Fibroblast of peridontal ligament (primary cell): ENCODE measurements around the gene TBC1D9.
A peak's percentile ranks its signal among the peaks of the same experiment; 100 is the strongest.

Source experiments
- DNase-seq: peaks from one replicate; pipeline ENCODE4 v3.0.0-alpha.2; 2010; ENCODE audit errors: extremely low read depth

TBC1D9 gene

DNA sequence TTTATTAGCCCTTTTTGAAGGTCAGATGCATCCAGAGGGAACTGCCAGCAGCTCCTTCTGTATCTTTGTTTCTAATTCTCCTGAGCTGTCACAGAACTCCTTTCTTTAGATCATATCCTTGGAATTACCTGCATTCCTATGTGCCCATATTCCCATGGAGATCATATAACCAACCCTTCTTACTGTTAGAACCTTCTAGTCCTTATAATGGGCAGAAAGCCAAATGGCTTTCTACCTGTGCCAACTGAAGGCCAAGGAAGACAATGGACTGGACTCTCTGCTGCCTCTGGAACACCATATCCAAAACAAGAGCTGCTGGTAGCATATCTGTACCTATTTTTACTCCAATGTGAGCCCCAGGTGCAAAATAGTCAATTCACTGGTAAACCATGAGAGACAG, 60.7 kb downstream of the TBC1D9 start:
- DNase-seq = no peak

DNA sequence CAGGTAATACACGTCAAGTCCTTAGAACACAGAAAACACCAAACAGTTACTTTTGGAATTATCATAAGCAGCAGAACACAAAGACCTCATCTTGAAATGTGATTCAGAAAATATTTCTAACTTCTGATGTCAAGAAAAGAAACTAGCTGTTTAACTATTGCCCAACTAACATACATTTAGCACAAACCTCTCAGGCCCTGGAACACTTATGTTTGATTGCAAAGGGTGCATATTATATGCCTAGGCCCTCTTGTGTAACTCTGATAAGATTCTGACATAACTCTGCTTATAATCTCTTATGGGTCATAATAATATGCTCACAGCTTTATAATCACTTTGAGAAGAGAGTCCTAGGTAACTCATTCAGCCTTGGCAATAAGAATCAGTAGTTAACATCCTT, 62.6 kb downstream of the TBC1D9 start:
- peak; percentile 38 for DNase-seq

DNA sequence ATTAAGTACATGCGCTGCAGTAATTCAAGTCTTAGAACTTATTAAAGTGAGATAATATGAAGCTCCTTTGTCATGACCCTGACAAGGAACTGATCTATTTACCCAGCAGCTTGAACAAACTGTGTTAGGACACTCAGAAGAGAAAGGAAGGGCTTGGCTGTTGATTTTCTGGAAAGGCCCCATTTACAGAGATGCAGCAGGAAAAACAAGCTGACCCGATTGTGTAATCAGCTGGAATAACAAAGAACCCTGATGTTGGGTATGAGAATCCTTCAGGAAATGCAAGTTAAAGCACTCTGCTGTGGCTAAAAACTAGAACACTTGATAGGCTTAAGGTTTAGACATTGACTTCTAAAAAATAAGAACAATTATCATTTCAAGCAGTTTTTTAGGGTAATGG, 64.8 kb downstream of the TBC1D9 start:
- peak; percentile 74 for DNase-seq

DNA sequence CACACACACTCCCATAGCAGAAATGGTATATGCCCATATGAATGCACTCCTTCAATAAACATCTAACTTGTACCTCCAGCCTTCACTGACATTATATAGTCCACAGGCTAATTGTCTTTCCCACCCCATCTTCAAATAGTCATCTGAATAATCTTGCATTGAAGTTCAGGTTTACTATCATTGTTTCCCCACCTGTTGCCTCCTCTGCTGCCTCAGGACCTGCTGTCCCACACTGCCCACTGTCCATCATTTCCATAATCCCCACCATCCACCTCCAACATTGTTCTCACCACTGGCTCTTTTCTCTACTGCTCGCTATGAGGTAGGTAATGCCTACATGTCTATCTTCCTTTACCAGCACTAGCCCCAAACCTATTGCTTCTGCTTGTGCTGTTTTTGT, 66.1 kb downstream of the TBC1D9 start:
- no peak for DNase-seq

DNA sequence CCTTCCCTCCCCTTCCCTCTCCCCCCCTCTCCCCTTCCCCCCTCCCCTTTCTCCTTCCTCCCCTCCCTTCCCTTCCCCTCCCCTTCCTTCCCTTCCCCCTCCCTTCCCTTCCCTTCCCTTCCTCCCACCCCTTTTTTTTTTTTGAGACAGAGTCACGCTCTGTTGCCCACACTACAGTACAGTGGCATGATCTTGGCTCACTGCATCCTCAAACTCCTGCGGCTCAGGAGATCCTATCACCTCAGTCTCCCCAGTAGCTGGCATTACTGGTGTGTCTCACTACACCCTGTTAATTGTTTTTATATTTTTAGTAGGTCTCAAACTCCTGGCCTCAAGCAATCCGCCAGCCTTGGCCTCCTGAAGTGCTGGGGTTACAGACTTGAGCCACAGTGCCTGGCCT, 66.6 kb downstream of the TBC1D9 start:
- no peak for DNase-seq

DNA sequence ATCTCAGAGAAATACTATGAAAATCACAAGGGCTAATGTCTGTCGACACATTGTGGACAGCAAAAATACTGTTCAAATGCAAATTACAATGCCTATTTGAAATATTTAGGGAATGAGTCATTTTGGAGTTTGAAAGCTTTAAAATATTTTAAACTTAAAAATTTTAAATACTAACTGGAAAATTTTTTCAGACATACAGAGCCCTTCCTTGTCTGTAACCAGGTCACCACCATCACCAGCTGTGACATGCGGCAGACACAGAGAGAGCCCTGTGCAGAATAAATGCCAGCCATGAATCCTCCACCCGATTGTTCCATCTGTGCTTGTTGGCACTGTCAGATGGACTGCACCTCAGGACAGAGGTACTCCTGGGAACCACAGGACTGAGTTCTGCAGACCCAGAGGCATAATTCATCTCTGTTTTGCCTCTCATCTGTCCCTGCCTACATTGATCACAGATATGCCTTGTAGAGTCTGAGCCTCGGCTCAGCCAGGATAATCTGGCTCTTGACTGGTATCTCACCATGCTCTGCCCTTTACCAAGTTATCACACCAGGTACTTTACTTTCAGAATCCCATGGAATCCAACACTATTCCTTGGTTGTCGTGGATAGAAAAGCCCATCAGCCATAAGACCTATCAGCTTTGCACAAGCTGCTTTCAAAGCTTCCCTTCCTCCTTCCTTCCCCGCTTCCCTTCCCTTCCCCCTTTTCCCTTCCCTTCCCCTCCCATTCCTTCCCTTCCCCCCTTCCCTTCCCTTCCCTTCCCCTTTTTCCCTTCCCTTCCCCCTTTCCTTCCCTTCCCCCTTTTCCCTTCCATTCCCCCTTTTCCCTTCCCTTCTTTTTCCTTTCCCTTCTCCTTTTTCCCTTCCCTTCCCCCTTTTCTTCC, 67.2 kb downstream of the TBC1D9 start:
- DNase-seq = peak; percentile 28

DNA sequence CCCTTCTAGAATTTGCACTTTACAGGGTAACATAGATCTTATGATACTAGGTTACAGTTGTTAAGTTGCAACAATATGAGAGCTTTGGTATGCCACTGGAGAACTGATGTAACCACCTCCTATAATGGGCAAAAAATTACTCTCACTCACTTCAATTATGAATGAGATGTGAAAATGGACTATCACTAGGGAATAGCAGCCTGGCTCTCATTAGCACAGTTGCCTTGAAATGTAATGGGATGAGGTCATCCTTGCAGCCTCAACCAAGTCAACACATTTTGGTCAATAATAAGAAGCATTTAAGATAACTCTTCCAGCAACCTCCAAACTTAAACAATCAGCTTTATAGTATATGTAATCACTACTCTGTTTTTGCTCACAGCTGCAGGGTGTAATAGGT, 69.4 kb downstream of the TBC1D9 start:
- peak; percentile 74 for DNase-seq

DNA sequence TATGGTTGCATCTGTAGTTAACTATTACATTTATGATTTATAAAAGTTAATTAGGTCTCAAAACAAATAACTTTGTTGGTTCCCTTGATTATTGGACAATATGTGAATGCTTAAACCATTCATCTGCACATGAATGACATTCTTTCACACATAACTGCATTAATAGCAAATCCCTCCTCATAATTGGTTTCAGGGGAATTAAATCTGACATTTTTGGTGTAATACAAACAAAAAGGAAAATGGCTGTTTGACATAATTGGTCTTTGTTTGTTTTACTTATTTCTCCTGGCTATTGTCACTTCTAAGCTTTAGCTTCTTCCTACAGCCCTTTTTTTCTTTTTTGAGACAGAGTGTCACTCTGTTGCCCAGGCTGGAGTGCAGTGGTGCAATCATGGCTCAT, 71.9 kb downstream of the TBC1D9 start:
- DNase-seq = no peak

DNA sequence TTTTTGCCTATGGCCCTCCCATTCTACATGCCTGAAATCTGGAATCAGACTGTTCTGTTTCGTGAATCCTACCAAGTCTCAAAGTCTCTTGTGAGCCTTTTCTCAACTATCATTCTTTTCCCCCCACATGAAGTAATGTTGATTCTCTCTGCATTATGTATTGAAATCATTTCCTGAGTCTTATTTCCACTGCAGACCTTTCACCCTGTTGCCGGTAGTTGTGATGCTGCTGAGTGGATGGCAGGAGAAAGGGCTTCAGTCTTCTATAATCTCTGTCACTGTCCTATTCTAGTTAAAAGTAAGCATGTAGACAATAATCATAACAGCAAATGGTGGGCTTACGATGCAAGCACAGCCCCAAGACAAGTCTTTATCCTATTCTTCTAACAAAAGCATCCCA, 75.0 kb downstream of the TBC1D9 start:
- DNase-seq = no peak

DNA sequence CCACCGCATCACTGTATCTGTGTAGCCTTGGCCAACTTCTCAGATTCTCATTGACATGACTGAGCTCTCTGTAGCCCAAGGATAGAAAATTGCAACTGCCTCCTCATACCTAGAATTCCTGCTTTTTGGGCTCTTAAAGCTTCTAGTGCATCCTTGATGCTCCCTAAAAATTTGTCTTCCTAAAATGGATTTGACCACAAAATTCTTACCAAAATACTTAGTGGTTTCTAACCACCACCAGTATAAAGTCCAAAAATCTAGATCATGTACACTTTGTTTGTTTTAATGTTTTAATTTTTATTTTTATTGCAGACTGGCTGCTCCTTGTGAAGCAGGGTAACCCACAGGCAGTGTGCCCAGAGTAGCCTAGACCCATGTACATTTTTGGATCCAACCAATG, 75.5 kb downstream of the TBC1D9 start:
- peak; percentile 16 for DNase-seq

DNA sequence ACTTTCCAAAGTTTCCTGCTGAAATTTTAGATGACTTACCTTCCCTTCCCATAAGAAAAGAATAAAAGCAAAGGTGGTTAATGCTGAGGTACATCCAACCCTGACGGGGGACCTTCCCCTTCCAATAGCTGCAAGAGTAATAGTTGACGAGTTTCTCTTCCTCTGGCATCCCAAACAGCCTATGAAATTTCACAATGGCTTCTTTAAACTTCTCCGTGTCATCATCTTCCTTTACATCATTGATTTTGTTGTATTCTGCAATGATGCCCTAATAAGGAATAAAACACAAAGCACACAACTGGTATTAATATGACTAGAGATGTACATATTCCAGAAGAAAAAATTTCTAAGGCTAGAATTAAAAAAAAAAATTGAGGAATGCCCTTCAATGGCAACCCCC, 76.6 kb downstream of the TBC1D9 start:
- no peak for DNase-seq

DNA sequence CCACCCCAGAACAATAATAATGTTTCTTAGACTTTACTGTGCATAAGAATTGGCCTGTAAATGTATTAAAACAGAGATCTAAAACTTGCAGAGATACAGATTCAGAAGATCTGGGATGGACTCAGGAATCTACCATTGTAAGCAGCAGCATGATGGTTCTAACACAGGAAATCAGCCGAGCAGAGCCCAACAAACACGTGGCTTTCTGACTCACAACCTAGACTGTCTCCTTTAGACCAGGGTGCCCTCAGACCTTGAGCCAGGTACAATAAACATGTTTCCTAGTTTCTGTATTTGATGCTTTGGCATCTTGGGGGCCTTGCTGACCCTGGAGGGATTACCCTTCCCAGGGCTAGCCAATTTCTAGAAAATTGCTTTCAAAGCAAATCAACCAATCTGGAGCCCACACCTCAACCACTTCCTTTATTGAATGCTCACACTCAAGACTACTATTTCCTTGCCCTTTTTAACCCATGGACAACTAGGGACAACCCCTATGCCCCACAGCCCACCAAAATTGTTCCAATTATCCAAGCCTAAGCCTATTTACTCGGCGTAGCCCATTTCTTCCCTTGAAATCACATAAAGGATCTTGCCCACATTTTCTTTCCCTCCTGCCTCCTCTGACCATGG, 80.5 kb downstream of the TBC1D9 start:
- no peak for DNase-seq

DNA sequence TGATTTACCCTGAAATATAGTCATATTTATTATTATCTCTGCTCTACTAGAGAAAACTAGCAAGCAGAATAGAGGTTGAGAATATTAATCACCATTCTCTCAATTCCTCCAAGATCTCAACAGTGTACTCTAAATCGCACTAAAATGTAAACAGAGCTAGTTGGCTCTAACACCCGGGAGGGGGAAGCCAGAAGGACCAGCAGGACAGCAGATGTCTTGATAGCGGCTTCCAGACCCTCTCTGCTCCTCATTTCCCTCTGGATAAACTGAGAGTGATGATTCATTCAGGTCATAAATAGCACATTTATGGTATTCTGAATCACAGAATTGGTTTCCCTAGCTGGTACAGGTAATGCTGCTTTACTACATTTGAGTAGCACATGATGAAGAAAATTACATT, 82.5 kb downstream of the TBC1D9 start:
- peak; percentile 51 for DNase-seq

DNA sequence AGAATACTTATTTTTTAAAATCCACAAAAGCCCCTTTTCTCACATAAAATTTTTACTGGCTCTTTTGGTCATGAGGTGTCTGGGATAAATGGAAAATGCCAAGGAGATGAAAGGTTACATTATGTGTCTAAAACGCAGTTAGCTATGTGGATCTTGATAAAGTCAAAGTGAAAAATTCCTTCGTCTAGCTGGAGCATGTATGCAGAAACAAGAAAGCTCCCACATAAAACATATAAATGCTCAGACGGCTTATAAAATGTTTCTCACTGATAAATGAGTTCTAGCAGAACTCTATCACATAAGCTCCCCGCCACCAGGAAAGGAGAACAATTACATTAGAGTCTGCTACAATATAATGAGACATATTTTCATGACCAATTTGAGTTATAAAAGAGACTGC, 83.8 kb downstream of the TBC1D9 start:
- DNase-seq = no peak

DNA sequence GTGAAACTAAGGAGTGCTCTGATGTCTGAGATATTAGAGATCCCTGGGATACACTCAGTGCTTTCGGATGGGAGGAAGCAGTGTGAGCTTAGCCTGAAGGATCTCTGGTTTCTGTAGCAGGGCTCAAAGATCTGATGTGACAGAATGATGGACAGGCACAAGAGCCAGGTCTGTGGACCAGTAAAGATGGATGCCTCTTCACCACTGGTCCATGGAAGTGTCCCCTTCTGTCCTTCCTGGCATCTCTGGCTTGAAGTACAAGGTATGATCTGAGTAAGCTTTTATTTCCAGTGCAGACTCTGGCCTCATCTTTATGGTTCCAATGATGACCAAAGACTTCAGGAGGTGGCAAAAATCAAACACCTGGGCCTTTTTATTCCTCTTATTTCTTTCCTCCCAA, 88.1 kb downstream of the TBC1D9 start:
- DNase-seq = no peak

DNA sequence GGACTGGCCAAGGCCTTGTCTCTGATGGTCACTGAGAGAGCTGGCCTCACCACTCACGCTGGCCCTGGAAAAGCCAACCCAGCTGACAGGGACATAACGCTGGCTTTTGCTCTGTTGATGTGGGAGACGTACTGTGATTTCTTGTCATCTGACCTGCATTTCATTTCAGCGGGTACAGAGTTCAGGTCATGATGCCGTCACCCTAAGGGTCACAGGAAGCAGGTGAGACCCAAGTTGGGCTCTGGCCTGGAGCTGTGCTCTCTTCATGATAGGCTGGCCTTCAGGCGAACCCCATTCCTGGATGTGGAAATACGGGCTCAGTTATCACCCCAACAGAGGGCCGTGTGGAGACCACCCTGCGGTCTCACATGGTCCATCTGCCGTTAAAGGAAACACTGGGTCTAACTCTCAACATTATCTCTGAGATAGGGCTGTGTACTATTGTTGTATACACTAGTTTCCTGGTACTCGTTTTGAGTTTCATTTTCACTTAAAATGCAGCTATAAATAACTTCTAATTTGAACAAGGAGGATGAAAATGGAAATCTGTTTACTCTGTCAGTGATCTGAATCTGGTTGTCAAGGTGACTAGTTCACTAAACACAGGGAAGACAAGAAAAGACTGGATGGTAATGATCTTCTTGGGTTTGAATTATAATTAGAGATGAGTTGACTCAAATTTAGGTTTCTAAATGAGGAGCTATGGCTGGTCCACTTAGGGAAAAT, 89.1 kb downstream of the TBC1D9 start:
- DNase-seq = peak; percentile 37

DNA sequence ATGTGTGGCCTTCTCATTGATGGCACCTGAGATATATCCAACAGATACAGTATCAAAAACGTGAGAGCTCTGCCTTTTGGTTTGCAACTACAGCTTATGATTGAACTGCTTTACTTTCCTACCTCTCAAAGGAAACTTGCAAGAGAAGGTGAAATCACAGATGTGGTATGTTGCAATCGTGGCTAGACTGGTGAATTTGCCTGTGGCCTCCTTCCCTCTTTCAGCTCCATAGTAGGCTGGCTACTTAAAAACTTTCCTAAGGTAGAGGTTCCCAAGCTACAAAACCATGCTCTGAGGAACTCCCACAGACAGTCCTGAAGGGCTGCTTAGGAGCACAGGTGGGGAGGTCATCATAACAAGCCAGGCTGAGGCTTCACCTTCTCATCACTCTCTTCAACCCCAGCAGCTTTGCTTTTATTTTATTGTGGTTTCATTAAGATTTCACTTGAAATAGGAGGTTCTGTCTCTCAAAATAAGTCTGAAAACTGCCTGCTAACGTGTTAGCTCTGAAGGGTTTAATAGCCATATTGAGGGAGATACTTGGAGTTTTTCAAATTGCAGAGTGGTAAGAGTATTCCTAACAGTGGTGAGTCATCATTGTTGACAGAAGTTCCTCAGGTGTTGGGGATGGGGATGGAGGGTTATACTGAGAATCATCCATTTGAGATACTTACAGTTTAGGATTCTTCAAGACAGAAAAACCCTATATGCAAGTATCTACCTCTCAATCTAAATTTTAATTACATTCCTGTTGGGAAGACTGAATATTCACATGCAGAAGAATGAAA, 93.9 kb downstream of the TBC1D9 start:
- no peak for DNase-seq

DNA sequence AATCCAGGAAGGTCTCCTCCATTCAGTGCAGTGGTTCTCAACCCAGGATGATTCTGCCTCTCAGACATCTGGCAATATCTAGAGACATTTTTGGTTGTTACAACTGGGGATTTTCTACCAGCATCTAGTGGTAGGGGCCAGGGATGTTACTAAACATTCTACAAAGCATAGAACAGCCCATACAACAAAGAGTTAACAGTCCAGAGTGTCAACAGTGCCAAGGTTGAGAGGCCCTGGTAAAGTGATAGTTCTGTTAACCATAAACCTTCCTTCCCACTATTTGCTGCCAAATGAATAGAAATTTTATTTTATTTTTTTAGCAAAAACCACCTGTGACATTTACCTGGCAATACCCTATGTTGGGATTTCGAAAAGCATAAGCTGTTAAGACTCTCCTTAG, 94.6 kb downstream of the TBC1D9 start:
- DNase-seq = no peak

DNA sequence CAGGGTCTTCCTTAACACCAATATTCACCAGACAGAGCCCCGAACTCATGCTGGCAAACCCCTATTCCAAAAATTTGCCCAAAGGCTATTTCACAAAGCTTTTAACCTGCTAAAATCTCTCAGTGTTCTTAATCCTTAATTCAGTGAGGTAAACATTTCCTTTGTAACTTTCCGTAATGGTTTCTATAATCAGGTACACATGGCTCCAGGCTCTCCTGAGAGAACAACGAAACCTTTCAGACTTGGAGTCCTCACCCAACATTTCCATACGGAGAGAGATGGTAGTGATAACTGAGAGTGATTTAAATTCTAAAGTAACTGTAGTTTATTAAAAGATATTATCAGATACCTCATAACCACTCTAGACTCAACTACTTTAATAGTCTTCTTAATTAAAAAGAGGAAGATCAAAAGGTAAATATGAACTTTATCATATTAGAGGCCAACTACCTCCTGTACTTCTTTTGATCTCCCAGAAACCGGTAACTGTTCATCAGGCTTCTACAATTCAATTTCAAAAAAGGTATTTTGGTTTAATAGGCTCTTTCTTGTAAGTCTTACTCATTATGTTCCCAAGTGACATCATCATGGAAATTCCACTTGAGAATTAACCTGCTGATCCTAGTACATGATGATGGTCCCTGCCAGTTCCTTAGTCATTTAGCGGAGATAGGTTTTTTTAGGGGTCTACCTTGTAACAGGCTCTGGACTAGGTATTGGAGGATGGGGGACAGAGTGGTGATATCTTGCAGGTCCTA, 96.1 kb downstream of the TBC1D9 start:
- no peak for DNase-seq

DNA sequence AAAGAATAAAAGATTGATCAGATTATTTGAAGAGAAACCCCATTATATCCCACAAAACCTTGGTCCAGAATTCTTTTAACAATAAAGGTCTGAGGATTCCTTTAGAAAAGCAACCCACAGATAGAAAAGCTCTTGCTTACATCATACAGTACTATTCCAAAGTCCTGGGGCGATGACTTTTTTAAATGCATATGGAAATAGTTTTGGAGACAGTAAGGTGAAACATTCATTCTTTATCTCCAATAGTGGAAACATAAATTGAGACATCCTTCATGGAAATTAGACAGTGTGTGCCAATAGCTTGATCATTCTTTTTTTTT, 101.7 kb downstream of the TBC1D9 start:
- peak; percentile 45 for DNase-seq

DNA sequence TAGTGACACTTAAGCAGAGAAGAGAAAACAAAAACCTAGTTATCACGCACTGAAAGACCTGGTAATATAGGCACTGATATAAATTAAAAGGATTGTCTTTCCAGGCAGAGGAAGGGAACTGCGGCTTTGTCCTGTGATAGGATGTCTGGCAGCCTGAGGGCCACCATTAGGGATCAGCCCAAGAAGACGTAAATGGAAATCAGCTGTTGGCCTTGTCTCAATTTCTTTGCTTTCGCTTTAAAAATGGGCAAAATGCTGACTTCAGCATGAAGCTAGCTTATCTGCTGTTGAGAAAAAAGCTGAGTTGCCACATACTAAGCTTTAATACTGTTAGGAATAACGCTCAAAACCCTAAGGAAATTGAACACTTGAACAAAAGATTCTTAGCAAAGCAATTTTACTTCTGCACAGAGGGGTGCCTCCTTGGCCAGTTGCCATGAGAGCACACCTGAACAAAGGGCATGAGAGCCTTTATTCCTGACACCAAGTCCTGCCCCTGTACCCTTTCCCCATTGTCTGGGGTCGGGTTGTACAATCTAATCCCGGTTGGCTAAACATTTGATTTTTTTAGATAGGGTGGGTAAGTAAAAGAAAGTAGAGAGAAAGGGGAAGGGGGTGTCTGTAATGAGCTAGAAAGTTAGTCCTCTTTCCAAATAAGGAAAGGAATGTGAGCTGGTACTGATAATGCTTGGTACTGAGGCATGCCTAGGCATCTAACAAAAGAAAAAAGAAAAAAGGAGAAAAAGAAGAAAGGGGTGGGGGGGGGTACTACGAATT, 102.3 kb downstream of the TBC1D9 start:
- peak; percentile 92 for DNase-seq
